Measurements from ENCODE around the gene PDGFRB. TPM values are rescaled to one million over a fixed set of nuclear protein-coding genes. Genes with fewer than 3 reads are reported as not detected.
A peak's percentile ranks its signal among the peaks of the same experiment; 100 is the strongest.

The PDGFRB gene
- total and polyA plus RNA-seq, 2 of the 8 experiments (the other 6 are each of a cell fraction or from before 2014, with no cell fraction given), result 4.2 to 13.7 TPM

- H2BK5ac ChIP-seq (ENCODE audit: low read depth, low read length), result no peak overlapping the region
- no peaks in the 10 kb centered on the region for H3K36me3 ChIP-seq (ENCODE audit: control insufficient read depth in 2 of 4, insufficient read depth in 4 of 4, low read length in 3 of 4)
- H3K14ac ChIP-seq (ENCODE audit: insufficient read length), result no peak overlapping the region
- WGBS, 2 experiments (ENCODE audit: extremely low coverage in 1 of 2, insufficient coverage in 1 of 2, insufficient read length in 1 of 2, insufficient replicate concordance in 2 of 2, low coverage in 1 of 2, low lambda C conversion rate in 2 of 2, missing lambda C conversion rate in 1 of 2), result 90% methylated on average over 5 of the region's 6 CpGs; no CpG with 5 or more reads in 1 of the 2 experiments
- no peaks in the 10 kb centered on the region for H4K20me1 ChIP-seq (replicated peaks in 1 of 2; ENCODE audit: control insufficient read depth in 1 of 2, insufficient read depth in 2 of 2, low read length in 2 of 2)
- no peaks in the 10 kb centered on the region for H3K79me2 ChIP-seq (ENCODE audit: control insufficient read depth in 1 of 2, insufficient read depth in 2 of 2, low read length in 2 of 2)
- H2AK5ac ChIP-seq (ENCODE audit: low read depth, low read length), result 0 out of 2 replicates have a peak overlapping the region, but pooled peaks have one; percentile 15
- DNase-seq (ENCODE audit: low read depth in 1 of 2, low spot score in 2 of 2), result no peak
- H3K56ac ChIP-seq (replicated peaks; ENCODE audit: insufficient read length, low read depth, low read length), result no peak overlapping the region
- no peaks in the 10 kb centered on the region for H3K79me1 ChIP-seq (ENCODE audit: low read depth, low read length)
- no peak overlapping the region for H4K91ac ChIP-seq (replicated peaks; ENCODE audit: insufficient read length, low read length)
- H3K4me1 ChIP-seq (replicated peaks in 1 of 4; ENCODE audit: control insufficient read depth in 3 of 4, insufficient read depth in 4 of 4, low read length in 3 of 4), result peaks cover 5 to 16% (median 11%) of the 10 kb centered on the region in 4 experiments
- H2BK20ac ChIP-seq (ENCODE audit: low read length), result no peak overlapping the region
- no peaks in the 10 kb centered on the region; the same call in 1 of the 2 replicates for H3K23me2 ChIP-seq (ENCODE audit: low read depth, low read length)
- CTCF ChIA-PET (ENCODE audit: partially characterized antibody), result interaction anchor here (0.6 to 15.3 kb wide), 26 partner anchors 10 to 402 kb away, joined by 3 to 372 read pairs (median 4); no protein-coding TSS in a partner anchor
- POLR2A ChIA-PET (ENCODE audit: partially characterized antibody), result interaction anchor here (1.0 to 1.3 kb wide), 2 partner anchors 20 to 60 kb away, joined by 4 read pairs; no protein-coding TSS in a partner anchor
- H4K8ac ChIP-seq (ENCODE audit: extremely low read depth, insufficient read depth, low read length), result no peak overlapping the region
- H2AFZ ChIP-seq (ENCODE audit: low read length), result no peak overlapping the region
- H3K27ac ChIP-seq (ENCODE audit: low read depth, low read length), result no peak overlapping the region
- no peak overlapping the region for H2BK120ac ChIP-seq (replicated peaks; ENCODE audit: low read depth, low read length)
- 0 out of 2 replicates have a peak overlapping the region, but pooled peaks have one; percentile 53 for H2BK15ac ChIP-seq (ENCODE audit: low read length)
- FAIRE-seq, result no peak
- no peak overlapping the region for H4K5ac ChIP-seq (ENCODE audit: insufficient read length, low read depth, low read length)
- H3K9me3 ChIP-seq (ENCODE audit: insufficient read depth in 2 of 2, low read depth in 1 of 2, low read length in 1 of 2), result no peaks in the 10 kb centered on the region
- no peak overlapping the region for H3K23ac ChIP-seq (ENCODE audit: insufficient read length)
- no peak overlapping the region for H2BK12ac ChIP-seq (ENCODE audit: low read depth, low read length)
- no peak overlapping the region for H3K4me2 ChIP-seq (ENCODE audit: insufficient read depth in 1 of 2, low read depth in 2 of 2, low read length in 2 of 2)
- peaks cover 0 to 6% (median 3%) of the 10 kb centered on the region in 4 experiments; a peak in 5 of 7 replicates for H3K27me3 ChIP-seq (replicated peaks in 1 of 4; ENCODE audit: control insufficient read depth in 3 of 4, extremely low read depth in 1 of 4, insufficient read depth in 3 of 4, low read length in 3 of 4)
- no peak overlapping the region for H3K4me3 ChIP-seq (ENCODE audit: extremely low read depth in 1 of 4, insufficient read depth in 2 of 4, low read depth in 3 of 4, low read length in 4 of 4)
- no peak overlapping the region for H3K9ac ChIP-seq (replicated peaks in 1 of 4; ENCODE audit: extremely low read depth in 1 of 4, low read depth in 3 of 4, low read length in 3 of 4)
- no peak overlapping the region for H3K4ac ChIP-seq (replicated peaks; ENCODE audit: insufficient read length, low read depth, low read length)
- no peak overlapping the region for H3K18ac ChIP-seq (ENCODE audit: extremely low read depth, low read length)
- TF ChIP-seq RAD21 (IDR thresholded peaks at IDR 0.05 in 1 of 2, conservative IDR thresholded peaks at IDR 0.05 in 1 of 2; ENCODE audit: low read depth in 2 of 2, low read length in 2 of 2) (no peak), RXRA (IDR thresholded peaks at IDR 0.05; ENCODE audit: insufficient read depth, low read depth, low read length) (no peak), SP1 (IDR thresholded peaks at IDR 0.05; ENCODE audit: low read depth, low read length) (no peak), POLR2AphosphoS5 (IDR thresholded peaks at IDR 0.05; ENCODE audit: low read depth, low read length) (no peak), TBP (IDR thresholded peaks at IDR 0.05; ENCODE audit: low read depth, low read length) (no peak), CREB1 (IDR thresholded peaks at IDR 0.05) (no peak), EP300 (IDR thresholded peaks at IDR 0.05; ENCODE audit: borderline replicate concordance in 1 of 2, low read depth in 2 of 2, low read length in 2 of 2) (no peak), CEBPB (IDR thresholded peaks at IDR 0.05; ENCODE audit: low read depth, low read length) (no peak), ZNF274 (IDR thresholded peaks at IDR 0.05; ENCODE audit: borderline replicate concordance, extremely low read depth, low read length) (no peak), POU5F1 (IDR thresholded peaks at IDR 0.05; ENCODE audit: low read depth, low read length) (no peak)
- TF ChIP-seq, protein P1, sequence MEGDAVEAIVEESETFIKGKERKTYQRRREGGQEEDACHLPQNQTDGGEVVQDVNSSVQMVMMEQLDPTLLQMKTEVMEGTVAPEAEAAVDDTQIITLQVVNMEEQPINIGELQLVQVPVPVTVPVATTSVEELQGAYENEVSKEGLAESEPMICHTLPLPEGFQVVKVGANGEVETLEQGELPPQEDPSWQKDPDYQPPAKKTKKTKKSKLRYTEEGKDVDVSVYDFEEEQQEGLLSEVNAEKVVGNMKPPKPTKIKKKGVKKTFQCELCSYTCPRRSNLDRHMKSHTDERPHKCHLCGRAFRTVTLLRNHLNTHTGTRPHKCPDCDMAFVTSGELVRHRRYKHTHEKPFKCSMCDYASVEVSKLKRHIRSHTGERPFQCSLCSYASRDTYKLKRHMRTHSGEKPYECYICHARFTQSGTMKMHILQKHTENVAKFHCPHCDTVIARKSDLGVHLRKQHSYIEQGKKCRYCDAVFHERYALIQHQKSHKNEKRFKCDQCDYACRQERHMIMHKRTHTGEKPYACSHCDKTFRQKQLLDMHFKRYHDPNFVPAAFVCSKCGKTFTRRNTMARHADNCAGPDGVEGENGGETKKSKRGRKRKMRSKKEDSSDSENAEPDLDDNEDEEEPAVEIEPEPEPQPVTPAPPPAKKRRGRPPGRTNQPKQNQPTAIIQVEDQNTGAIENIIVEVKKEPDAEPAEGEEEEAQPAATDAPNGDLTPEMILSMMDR (IDR thresholded peaks at IDR 0.05; ENCODE audit: control extremely low read depth in 1 of 3, insufficient read depth in 1 of 3, low read depth in 1 of 3, low read length in 3 of 3), result no peak
Observed at GRCh38 chr5:150159031-150159430, 3.4 kb upstream of the PDGFRB start.

Measured in H1 (cell line).